GM21619 (cell line): ENCODE results near the gene UTP3.
"Not testable (repeated sequence)": the region's sequence is repeated elsewhere in the genome, so short reads cannot be mapped to it uniquely, and the experiment has no call there.

Experiments used
- ATAC-seq: cut with Tn5 transposase; IDR thresholded peaks from one replicate; pipeline ENCODE4 v1.9.1; 2021; ENCODE audit not compliant: unreplicated experiment

Gene UTP3

GRCh38 chr4:70682142-70682541, 6.2 kb upstream of the UTP3 start:
- not testable (repeated sequence) for ATAC-seq

DNA sequence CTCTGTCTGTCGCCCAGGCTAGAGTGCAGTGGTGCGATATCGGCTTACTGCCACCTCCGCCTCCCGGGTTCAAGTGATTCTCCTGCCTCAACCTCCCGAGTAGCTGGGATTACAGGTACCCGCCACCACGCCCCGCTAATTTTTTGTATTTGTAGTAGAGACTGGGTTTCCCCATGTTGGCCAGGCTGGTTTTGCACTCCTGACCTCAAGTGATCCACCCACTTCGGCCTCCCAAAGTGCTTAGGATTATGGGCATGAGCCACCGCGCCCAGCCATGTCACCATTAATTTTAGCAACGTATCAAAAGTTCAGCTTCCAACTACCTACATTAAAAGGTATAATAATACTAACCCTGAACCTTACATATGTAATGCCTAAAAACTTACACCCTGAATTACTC, 940 bp upstream of the UTP3 start:
- ATAC-seq = no peak

GRCh38 chr4:70688795-70689231, 481 bp downstream of the UTP3 start:
- ATAC-seq = no peak

DNA sequence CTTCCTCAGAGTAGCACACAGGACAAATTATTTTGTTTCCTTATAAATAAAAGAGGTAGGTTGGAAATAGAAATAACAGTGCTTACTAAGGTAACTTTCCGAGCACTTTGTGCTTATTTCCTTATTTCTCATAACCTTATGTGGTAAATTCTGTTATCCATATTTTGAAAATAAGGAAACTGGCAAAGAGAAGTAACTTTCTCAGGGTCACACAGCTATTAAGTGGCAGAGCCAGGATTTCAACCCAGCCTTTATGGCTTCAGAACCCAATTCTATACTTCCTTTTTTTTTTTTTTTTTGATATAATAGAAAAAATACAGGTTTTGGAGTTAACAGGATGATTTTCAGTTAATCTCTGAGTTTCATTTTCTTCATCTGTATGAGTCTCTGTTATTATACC, 3.3 kb downstream of the UTP3 start:
- ATAC-seq = no peak

- ATAC-seq = not testable (repeated sequence)
Measured at GRCh38 chr4:70694633-70695032, 6.3 kb downstream of the UTP3 start.

DNA sequence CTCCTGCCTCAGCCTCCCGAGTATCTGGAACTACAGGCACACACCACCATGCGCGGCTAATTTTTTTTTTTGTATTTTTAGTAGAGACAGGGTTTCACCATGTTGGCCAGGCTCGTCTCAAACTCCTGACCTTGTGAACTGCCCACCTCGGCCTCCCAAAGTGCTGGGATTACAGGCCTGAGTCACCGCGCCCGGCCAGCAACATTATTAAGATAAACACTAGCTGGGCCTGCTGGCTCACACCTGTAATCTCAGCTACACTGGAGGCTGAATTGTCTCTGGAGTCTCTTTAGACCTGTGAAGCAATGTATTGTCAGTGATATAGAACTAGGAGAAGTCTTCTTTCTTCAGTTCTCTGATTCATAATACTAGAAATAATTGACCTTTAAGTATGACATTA, 10.1 kb downstream of the UTP3 start:
- not testable (repeated sequence) for ATAC-seq

DNA sequence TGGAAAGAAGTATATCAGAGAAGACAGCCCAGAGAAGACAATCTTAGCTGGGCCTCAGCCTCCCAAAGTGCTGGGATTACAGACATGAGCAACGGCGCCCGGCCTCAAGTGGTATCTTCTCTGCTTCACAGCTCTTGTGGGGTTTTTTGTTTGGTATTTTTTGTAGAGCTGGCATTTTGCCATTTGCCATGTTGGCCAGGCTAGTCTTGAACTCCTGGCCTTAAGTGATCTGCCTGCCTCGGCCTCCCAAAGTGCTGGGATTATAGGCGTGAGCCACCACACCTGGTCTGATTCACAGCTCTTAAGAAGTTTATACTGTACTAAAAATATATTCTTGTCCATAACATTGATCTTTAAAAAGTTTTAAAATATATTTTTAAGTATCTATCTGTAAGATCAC, 12.4 kb downstream of the UTP3 start:
- ATAC-seq = no peak

GRCh38 chr4:70701271-70701670, 12.9 kb downstream of the UTP3 start:
- no peak for ATAC-seq

GRCh38 chr4:70702592-70702991, 14.3 kb downstream of the UTP3 start:
- not testable (repeated sequence) for ATAC-seq

DNA sequence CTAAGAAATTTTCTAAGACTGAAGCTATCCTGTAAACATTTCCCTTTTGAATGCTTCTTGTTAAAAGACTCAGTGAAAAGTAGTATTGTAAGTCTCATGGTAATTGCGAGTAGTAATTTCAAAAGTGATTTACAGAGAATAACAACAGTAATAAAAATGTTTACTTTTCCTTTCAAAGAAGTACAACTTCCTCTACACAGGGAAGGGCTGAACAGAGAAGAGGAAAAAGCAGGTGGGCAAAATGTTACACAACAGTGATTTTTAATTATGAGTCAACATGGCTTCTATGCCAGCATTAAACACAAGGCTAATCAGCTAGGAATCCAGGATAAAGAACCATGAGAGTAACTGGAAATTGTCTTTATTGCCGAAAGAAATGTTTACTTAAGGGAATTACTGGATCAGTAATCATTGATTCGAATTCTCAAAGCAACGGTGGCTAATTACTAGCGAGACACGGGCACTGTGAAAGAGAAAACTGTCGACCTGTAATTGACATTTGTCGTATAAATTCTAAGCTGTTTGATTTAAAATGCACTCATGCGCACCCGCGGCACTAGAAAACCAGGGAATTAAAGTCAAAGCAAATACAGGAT, 15.4 kb downstream of the UTP3 start:
- no peak for ATAC-seq

DNA sequence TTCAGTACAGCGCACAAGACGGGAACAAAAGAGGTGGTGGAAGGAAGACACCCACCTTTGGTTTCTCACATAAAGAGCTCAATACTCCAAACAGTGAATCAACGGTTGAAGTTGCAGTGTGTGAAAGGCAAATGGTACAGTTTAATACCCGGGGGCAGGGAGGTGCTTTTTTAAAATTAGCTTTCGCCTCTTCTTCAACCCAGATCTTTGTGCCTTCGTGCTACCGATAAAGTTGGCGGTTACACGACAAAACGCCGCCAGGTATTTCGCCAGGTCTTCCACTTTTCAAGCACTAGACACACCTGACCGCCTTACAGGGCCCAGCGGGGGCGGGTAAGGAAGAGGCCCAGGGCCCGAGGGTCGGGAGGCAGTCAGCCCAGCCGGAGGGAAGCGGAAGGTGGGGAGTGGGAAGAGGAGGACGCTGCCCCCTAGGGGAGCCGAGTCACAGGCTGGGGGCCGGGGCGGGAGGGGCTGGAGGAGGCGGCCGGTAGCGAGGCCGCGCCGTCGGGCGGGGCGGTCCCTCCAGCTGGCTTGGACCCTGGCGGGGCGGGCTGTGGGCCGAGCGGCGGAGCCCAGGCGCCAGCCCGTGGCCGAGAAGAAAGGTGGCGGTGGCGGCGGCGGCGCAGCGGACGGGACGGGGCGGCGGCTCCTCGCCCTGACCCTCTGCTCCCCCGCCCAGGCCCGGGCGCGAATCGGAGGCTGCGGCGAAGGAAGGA, 16.0 kb downstream of the UTP3 start:
- ATAC-seq = peak; percentile 57

- ATAC-seq = peak; percentile 35
Measured at GRCh38 chr4:70704931-70705182, 16.5 kb downstream of the UTP3 start.

- ATAC-seq = peak; percentile 57
Measured at GRCh38 chr4:70705183-70706043, 17.1 kb downstream of the UTP3 start.

- ATAC-seq = no peak
Measured at GRCh38 chr4:70706044-70706461, 17.7 kb downstream of the UTP3 start.

DNA sequence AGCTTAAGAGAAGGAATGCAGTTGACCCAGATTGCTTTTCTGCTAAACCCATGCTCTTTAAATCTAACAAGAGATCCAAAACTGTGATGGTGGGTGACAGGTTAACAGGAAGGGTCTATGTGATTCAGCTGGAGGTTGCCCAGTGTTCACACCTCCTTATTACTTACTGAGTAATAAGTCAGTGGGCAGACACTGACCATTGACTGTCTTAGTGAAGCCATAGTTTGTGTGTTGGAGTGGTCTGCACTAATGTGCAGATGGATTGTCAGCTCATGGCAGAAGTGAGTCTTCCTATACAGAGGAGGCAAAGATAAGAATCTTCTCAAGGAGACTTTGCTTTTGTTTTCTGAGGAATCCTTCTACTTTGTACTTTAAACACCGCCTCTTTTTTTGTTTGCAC, 18.2 kb downstream of the UTP3 start:
- ATAC-seq = no peak

- no peak for ATAC-seq
Measured at GRCh38 chr4:70709611-70710205, 21.4 kb downstream of the UTP3 start.

DNA sequence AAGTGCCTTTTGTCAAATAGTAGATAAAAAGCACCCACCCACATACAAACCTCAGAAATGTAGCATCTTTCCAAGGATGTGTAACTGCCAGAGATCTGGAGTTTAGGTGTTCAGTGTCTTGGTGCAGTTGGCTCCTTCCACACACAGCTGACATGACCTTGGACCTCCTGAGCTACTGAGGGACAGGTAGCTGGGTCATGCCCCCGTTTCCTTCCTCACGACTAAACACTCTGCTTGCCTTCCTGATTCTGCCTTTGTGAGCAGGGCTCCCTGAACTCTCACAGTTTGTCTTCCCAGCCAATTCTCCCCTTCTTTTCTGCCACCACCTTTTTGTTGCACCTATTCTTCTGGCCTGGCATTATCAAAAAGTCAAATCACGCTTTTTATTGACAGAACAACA, 23.3 kb downstream of the UTP3 start:
- no peak for ATAC-seq

- no peak for ATAC-seq
Measured at GRCh38 chr4:70712150-70712549, 23.8 kb downstream of the UTP3 start.

DNA sequence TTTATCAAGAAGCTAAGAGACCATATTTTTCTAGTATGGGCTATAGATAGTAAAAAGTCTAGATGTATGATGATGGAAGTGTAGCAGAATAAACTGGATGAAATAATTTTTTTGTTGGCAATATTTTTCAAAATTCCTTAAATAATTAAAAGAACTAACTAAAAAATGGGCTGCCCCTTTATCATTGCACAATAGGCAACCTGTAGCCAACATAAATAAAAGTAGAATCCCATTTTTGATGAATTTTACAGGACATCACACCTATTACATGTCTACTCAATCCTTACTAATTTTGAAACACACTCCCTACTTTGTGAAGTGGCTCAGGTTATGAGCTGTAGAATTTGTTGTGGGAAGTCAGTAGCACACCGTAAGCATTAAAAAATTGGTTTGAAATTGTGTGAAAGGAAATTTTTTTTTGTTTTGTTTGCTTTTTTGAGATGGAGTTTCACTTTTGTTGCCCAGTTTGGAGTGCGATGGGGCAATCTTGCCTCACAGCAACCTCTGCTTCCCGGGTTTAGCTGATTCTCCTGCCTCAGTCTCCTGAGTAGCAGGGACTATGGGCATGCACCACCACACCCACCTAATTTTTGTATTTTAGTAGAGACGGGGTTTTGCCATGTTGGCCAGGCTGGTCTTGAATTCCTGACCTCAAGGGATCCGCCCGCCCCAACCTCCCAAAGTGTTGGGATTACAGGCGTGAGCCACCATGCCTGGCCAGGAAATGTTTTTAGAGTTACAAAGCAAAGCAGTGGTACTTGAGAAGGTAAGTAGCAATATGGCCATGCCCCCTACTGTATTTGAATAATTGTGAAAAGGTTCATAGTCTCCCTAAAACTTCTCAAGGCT, 24.5 kb downstream of the UTP3 start:
- no peak for ATAC-seq

- peak; percentile 33 for ATAC-seq
Measured at GRCh38 chr4:70713453-70714078, 25.2 kb downstream of the UTP3 start.
